GM12878 (cell line): Measurements from ENCODE around the gene TPST1. TPM values are rescaled to one million over a fixed set of nuclear protein-coding genes. Genes with fewer than 3 reads are reported as not detected.

Source experiments
- ATAC-seq: fragments of 200-7000 bp; cut with Tn5 transposase; 3 replicates; pipeline ENCODE4 v1.9.1; 2020; ENCODE audit warnings: mild to moderate bottlenecking, moderate library complexity
- BruUV-seq: library from RNA; stranded (reverse); fragments of 400-500 nt; replicated peaks from 2 replicates; lab custom pipeline; 2021; lab: Mats Ljungman, UMichigan
- CTCF ChIA-PET: fragments of 300-600 bp; sonication (Branson Sonifier 250); formaldehyde crosslinking; extraction: SDS; loops from one replicate; lab custom pipeline; 2021; ENCODE audit warnings: inconsistent platforms; lab: Yijun Ruan, JAX
- POLR2A ChIA-PET: fragments of 350-600 bp; formaldehyde crosslinking; extraction: SDS; loops from one replicate; lab custom pipeline; 2021; ENCODE audit warnings: inconsistent platforms; lab: Charles Lee
- RAD21 ChIA-PET: fragments of 300-600 bp; sonication (Branson Sonifier 250); formaldehyde crosslinking; loops from one replicate; lab custom pipeline; 2023; ENCODE audit warnings: antibody characterized with exemption; ENCODE audit not compliant: unreplicated experiment; lab: Charles Lee
- SMC1A ChIA-PET: fragments of 300-600 bp; sonication (Branson Sonifier 250); formaldehyde crosslinking; loops from one replicate; lab custom pipeline; 2023; ENCODE audit not compliant: unreplicated experiment, uncharacterized antibody; lab: Charles Lee
- DNase-seq: peaks from one replicate; pipeline ENCODE4 v3.0.0-alpha.2; 2011; ENCODE audit warnings: low read depth, low spot score
- FAIRE-seq: peaks from 3 replicates; lab custom pipeline; 2011; peaks lifted over from hg19 to GRCh38; lab: Jason Lieb, UNC
- H2AFZ ChIP-seq: 2 replicates; pipeline ENCODE4 v1.6.0; 2011; ENCODE audit warnings: low read depth, low read length, control low read depth; ENCODE audit not compliant: control insufficient read depth
- H3K27ac ChIP-seq: 2 replicates; pipeline ENCODE4 v1.5.1; 2011; ENCODE audit warnings: control low read depth; ENCODE audit not compliant: control insufficient read depth, insufficient read depth
- H3K27me3 ChIP-seq, 2 experiments: replicated peaks in 1 of 2; 2 replicates each; pipeline versions ENCODE4 v1.6.0 to v1.6.1; 2011; ENCODE audit warnings: low read length in 1 of 2; ENCODE audit not compliant: control insufficient read depth in 2 of 2, insufficient read depth in 2 of 2
- H3K36me3 ChIP-seq, 2 experiments: 2 replicates each; pipeline ENCODE4 v1.5.1; 2011; ENCODE audit warnings: low read length in 1 of 2; ENCODE audit not compliant: control insufficient read depth in 2 of 2, insufficient read depth in 2 of 2
- H3K4me1 ChIP-seq: 2 replicates; pipeline ENCODE4 v1.6.1; 2011; ENCODE audit warnings: mild to moderate bottlenecking, low read length, moderate library complexity, mixed read lengths; ENCODE audit not compliant: control insufficient read depth, insufficient read depth
- H3K4me2 ChIP-seq: 2 replicates; pipeline ENCODE4 v1.6.0; 2011; ENCODE audit warnings: control low read depth; ENCODE audit not compliant: control insufficient read depth, insufficient read depth
- H3K4me3 ChIP-seq: fragments of 200-600 bp; sonication (generic); 2 replicates; pipeline ENCODE4 v1.5.1; 2016
- H3K79me2 ChIP-seq: 2 replicates; pipeline ENCODE4 v1.6.0; 2011; ENCODE audit warnings: low read length; ENCODE audit not compliant: control insufficient read depth, insufficient read depth
- H3K9ac ChIP-seq: 2 replicates; pipeline ENCODE4 v1.8.0; 2011; ENCODE audit warnings: low read length, control low read depth, mixed read lengths; ENCODE audit not compliant: control insufficient read depth, insufficient read depth
- H3K9me3 ChIP-seq: replicated peaks from 3 replicates; pipeline ENCODE4 v1.5.1; 2011; ENCODE audit warnings: mild to moderate bottlenecking, low read length; ENCODE audit not compliant: control insufficient read depth, insufficient read depth
- H4K20me1 ChIP-seq: 2 replicates; pipeline ENCODE4 v1.6.0; 2011; ENCODE audit not compliant: control insufficient read depth, insufficient read depth
- ASH2L ChIP-seq: fragments of 300-600, 200-600 bp; sonication (generic); IDR thresholded peaks from 2 replicates; pipeline ENCODE4 v1.6.1; 2017; ENCODE audit warnings: low read depth, mild to moderate bottlenecking, borderline replicate concordance
- FOS ChIP-seq: IDR thresholded peaks from 3 replicates; pipeline ENCODE4 v1.6.1; 2011; ENCODE audit warnings: borderline replicate concordance; ENCODE audit not compliant: insufficient read length; ENCODE audit errors: extremely low read depth
- GATAD2B ChIP-seq: fragments of 450-650 bp; conservative IDR thresholded peaks from 2 replicates; pipeline ENCODE4 v1.6.1; 2017; ENCODE audit warnings: low read depth, mild to moderate bottlenecking, moderate library complexity
- KLF5 ChIP-seq: fragments of 450-650 bp; IDR thresholded peaks from 2 replicates; pipeline ENCODE4 v1.6.1; 2014; ENCODE audit warnings: mild to moderate bottlenecking; ENCODE audit not compliant: partially characterized antibody
- MEF2A ChIP-seq: IDR thresholded peaks from 2 replicates; pipeline ENCODE4 v1.6.1; 2011; ENCODE audit warnings: low read depth, mild to moderate bottlenecking, low read length, moderate library complexity; ENCODE audit not compliant: insufficient read depth
- MEF2B ChIP-seq: fragments of 450-650 bp; IDR thresholded peaks from 2 replicates; pipeline ENCODE4 v1.6.1; 2018; ENCODE audit warnings: mild to moderate bottlenecking, moderate library complexity; ENCODE audit not compliant: partially characterized antibody, poor library complexity, severe bottlenecking
- NR2F1 ChIP-seq: fragments of 450-650 bp; conservative IDR thresholded peaks from 2 replicates; pipeline ENCODE4 v1.6.1; 2017; ENCODE audit warnings: mild to moderate bottlenecking
- PML ChIP-seq: IDR thresholded peaks from 2 replicates; pipeline ENCODE4 v1.6.1; 2012; ENCODE audit warnings: low read length, inconsistent platforms
- SPI1 ChIP-seq: IDR thresholded peaks from 2 replicates; pipeline ENCODE4 v1.6.1; 2011; ENCODE audit warnings: low read depth, mild to moderate bottlenecking, low read length, moderate library complexity, borderline replicate concordance; ENCODE audit not compliant: insufficient read depth
- SREBF2 ChIP-seq: IDR thresholded peaks from 2 replicates; pipeline ENCODE4 v1.6.1; 2012; ENCODE audit warnings: mild to moderate bottlenecking, low read length
- ZBTB11 ChIP-seq: fragments of 450-650 bp; formaldehyde crosslinking; IDR thresholded peaks from 2 replicates; pipeline ENCODE4 v1.5.0; 2022; ENCODE audit warnings: mild to moderate bottlenecking, missing genetic modification characterization
- WGBS: methylation state at CpG from one replicate; pipeline ENCODE4 v1.1.6; 2016; ENCODE audit warnings: low lambda C conversion rate; ENCODE audit not compliant: insufficient replicate concordance, insufficient coverage; ENCODE audit errors: missing lambda C conversion rate; 5-methylcytosine and 5-hydroxymethylcytosine counted together
- in situ Hi-C: fragments of 300-500 bp; cut with MboI; formaldehyde crosslinking; loops from 9 replicates; pipeline ENCODE4 v1.14.3; 2018; ENCODE audit warnings: mixed read lengths
- intact Hi-C: fragments of 100-400 bp; cut with micrococcal nuclease; formaldehyde crosslinking; loops from one replicate; pipeline ENCODE4 v1.14.2; 2022; ENCODE audit not compliant: unreplicated experiment
- polyA plus RNA-seq, 11 experiments: library from polyadenylated mRNA; depleted of rRNA in 4 of 11; unstranded in 6 of 11; stranded (reverse) in 5 of 11; fragments of >200 nt; fragmentation: Nextera tagmentation in 4 of 11; fragmentation: Illumina TruSeq in 1 of 11; extraction: Ambion mirVana in 4 of 11; extraction: Trizol in 1 of 11; gene quantifications; 1 replicate in 1 of 11; 2 replicates in 10 of 11; pipeline versions ENCODE4 v1.2.1 to v1.2.3, GENCODE V29; 2011 to 2016; ENCODE audit warnings: inconsistent platforms in 2 of 11, missing spikeins in 2 of 11, low read depth in 1 of 11
- total RNA-seq, 4 experiments: library from RNA; depleted of rRNA in 3 of 4; stranded (reverse); fragments of >200 nt in 3 of 4; fragmentation: Illumina TruSeq in 1 of 4; extraction: Trizol in 1 of 4; gene quantifications; 2 replicates each; pipeline versions ENCODE4 v1.2.1 to v1.2.3, GENCODE V29; 2013 to 2021
- TF ChIP-seq, protein P1 (sequence below): fragments of 450-650 bp; formaldehyde crosslinking; IDR thresholded peaks from 2 replicates; pipeline ENCODE4 v1.4.0; 2020; ENCODE audit warnings: mild to moderate bottlenecking, moderate library complexity
- TF ChIP-seq, protein P2 (sequence below): fragments of 450-650 bp; IDR thresholded peaks from 2 replicates; pipeline ENCODE4 v1.6.1; 2018; ENCODE audit warnings: borderline replicate concordance, mild to moderate bottlenecking; ENCODE audit not compliant: partially characterized antibody

TPST1 gene
- total and polyA plus RNA-seq, 10 of the 15 experiments (the other 5 are each of a cell fraction or from before 2014, with no cell fraction given): 1.1 to 10.6 (median 7.5) TPM

DNA sequence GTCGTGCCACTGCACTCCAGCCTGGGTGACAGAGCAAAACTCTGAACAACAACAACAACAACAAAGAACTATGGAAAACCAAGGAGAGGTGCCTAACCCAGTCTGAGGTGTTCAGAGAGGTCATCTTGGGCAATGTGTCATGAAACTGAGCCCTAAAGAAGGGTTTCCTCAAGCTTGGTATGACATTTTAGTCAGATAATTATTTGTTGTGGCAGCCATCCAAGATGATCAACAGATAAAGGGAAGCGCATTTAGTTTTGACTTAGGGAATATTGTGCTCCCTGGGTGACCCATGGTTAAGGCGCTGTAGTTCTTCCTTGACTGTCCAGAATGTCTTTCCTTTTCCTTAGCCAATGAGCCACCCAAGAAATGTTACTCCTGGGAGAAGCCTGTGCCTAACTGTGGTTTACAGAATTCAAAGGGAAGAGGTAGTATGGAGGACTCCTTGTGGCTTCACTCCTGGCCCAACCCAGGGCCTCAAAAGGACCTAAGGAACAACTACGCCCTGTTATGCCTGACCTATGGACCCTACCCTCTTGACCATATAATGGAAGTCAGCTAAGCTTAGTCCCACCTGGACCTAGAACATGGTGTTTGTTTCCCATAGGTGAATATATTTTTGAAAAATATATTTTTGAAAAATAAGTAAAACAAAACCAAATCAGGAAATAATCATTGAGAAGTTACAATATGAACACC is 42.4 kb downstream of the TPST1 start (continued):
- TF ChIP-seq, protein P1, sequence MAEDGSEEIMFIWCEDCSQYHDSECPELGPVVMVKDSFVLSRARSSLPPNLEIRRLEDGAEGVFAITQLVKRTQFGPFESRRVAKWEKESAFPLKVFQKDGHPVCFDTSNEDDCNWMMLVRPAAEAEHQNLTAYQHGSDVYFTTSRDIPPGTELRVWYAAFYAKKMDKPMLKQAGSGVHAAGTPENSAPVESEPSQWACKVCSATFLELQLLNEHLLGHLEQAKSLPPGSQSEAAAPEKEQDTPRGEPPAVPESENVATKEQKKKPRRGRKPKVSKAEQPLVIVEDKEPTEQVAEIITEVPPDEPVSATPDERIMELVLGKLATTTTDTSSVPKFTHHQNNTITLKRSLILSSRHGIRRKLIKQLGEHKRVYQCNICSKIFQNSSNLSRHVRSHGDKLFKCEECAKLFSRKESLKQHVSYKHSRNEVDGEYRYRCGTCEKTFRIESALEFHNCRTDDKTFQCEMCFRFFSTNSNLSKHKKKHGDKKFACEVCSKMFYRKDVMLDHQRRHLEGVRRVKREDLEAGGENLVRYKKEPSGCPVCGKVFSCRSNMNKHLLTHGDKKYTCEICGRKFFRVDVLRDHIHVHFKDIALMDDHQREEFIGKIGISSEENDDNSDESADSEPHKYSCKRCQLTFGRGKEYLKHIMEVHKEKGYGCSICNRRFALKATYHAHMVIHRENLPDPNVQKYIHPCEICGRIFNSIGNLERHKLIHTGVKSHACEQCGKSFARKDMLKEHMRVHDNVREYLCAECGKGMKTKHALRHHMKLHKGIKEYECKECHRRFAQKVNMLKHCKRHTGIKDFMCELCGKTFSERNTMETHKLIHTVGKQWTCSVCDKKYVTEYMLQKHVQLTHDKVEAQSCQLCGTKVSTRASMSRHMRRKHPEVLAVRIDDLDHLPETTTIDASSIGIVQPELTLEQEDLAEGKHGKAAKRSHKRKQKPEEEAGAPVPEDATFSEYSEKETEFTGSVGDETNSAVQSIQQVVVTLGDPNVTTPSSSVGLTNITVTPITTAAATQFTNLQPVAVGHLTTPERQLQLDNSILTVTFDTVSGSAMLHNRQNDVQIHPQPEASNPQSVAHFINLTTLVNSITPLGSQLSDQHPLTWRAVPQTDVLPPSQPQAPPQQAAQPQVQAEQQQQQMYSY: no peak
- TF ChIP-seq MEF2B (no peak), FOS (no peak), ASH2L (no peak), PML (no peak), SREBF2 (no peak)

- no TSS peak for BruUV-seq
- FAIRE-seq (no peak), ATAC-seq (no peak), DNase-seq (no peak)
- H2AFZ ChIP-seq: no peak overlapping the region
- ChIA-PET SMC1A (interaction anchor here (1.6 kb wide), 1 partner anchor 11 kb away, joined by 6 read pairs; no protein-coding TSS in a partner anchor), POLR2A (no interaction called here), RAD21 (no interaction called here), CTCF (no interaction called here)
- in situ Hi-C loops (no loop called here), intact Hi-C loops (no loop called here)
- H3K36me3 ChIP-seq: no peaks in the 10 kb centered on the region
- H3K4me3 ChIP-seq: no peak overlapping the region
- H4K20me1 ChIP-seq: no peaks in the 10 kb centered on the region
- no peaks in the 10 kb centered on the region for H3K27me3 ChIP-seq
- 65% methylated on average over 3 of the region's 3 CpGs for WGBS
- no peaks in the 10 kb centered on the region for H3K4me1 ChIP-seq
- H3K4me2 ChIP-seq: no peak overlapping the region
- H3K79me2 ChIP-seq: no peaks in the 10 kb centered on the region
- no peak overlapping the region for H3K27ac ChIP-seq
- no peak overlapping the region for H3K9ac ChIP-seq
- no peaks in the 10 kb centered on the region for H3K9me3 ChIP-seq
- no peak for TF ChIP-seq MEF2A
- TF ChIP-seq ZBTB11 (CRISPR knock-in tag): no peak
- no peak for TF ChIP-seq NR2F1
- TF ChIP-seq, protein P2, sequence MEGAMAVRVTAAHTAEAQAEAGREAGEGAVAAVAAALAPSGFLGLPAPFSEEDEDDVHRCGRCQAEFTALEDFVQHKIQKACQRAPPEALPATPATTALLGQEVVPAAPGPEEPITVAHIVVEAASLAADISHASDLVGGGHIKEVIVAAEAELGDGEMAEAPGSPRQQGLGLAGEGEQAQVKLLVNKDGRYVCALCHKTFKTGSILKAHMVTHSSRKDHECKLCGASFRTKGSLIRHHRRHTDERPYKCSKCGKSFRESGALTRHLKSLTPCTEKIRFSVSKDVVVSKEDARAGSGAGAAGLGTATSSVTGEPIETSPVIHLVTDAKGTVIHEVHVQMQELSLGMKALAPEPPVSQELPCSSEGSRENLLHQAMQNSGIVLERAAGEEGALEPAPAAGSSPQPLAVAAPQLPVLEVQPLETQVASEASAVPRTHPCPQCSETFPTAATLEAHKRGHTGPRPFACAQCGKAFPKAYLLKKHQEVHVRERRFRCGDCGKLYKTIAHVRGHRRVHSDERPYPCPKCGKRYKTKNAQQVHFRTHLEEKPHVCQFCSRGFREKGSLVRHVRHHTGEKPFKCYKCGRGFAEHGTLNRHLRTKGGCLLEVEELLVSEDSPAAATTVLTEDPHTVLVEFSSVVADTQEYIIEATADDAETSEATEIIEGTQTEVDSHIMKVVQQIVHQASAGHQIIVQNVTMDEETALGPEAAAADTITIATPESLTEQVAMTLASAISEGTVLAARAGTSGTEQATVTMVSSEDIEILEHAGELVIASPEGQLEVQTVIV: no peak
- no peak for TF ChIP-seq SPI1
- no peak for TF ChIP-seq KLF5
- TF ChIP-seq FOS: no peak
- TF ChIP-seq GATAD2B: no peak
Observed at GRCh38 chr7:66250711-66251110, 45.6 kb downstream of the TPST1 start.
